UCSD-AML1 (cell line): ENCODE results near the gene SNX10.
A peak's percentile ranks its signal among the peaks of the same experiment; 100 is the strongest.

Experiments used
- DNase-seq: peaks from one replicate; lab custom pipeline; 2025; ENCODE audit not compliant: unreplicated experiment; lab: John Stamatoyannopoulos, UW

The SNX10 gene

GRCh38 chr7:26365901-26366275, 74.2 kb downstream of the SNX10 start:
- DNase-seq: no peak

DNA sequence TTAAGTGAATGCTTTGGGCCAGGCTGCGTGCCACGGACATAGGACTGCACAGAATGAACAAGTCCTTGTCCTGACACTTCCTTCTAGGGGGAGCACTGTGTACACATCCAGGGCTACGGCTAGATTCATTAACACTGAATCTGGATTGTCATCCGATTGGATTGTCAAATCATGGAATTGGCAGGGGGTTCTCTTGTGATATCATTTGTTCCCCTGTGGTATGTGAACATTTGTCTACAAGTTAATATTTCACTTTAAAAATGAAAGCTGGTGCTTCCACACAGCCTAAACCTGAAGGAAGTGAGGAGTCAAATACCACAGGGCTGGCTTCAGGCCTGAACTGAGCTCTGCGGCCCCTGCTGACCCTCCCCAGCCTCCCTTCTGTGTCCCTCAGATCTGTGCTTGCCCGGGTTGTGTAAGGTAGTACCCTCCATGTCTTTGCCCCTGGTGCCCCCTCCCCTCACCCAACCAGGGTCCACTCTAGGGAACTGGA, 75.6 kb downstream of the SNX10 start:
- no peak for DNase-seq

DNA sequence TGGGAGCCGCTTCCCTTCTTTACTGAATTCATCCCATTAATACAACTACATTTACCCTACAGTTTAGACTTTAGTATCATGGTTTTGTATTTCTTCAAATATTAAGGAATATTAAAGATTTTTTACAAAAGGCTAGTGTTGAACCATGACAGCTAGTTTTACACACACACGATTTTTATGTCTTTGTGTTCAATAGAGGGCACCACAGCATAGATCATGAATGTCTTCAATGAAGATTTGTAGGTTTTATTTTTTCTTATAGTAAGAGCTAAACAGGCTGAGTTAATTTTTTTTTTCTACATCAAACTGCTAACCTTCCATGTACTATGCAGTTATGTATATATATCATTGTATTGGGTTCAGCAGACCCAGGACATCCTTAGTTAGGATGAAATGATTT, 76.9 kb downstream of the SNX10 start:
- no peak for DNase-seq

DNA sequence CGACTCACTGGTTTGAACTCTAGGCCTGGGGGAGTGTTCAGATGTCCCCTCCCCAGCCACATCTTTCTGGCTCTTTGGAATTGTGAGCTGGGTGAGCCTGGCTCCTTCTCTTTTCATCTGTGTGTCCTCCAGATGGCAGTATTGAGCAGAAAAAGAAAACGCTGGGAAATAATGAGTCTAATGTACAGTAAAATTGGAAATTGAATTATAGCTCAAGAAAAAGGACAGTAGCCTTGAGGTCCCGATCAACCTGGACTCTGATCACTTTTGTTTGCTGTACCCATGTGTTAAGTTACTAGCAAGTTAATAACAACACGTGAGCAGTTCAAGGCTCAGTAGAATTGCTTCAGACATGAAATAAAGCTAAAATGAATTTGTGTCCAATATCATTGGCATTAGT, 77.9 kb downstream of the SNX10 start:
- DNase-seq: no peak

DNA sequence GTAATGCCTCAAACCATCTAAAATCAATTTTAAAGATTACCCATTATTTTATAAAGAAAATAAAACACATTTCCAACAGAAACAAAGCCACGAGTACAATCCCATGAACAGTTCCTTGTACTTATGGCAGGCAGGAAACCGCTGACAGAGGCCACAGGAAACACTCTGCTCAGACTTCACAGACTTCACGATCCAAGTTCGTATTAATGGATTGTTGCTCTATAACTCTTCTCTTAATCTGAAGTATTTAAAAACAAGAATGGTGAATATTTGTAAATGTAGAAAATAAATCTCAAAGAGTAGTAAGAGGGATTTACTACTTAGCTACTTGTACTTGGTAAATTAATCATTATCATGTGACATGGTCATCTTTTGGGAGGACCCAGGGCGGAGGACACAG, 78.3 kb downstream of the SNX10 start:
- peak; percentile 9 for DNase-seq

GRCh38 chr7:26372249-26372648, 80.6 kb downstream of the SNX10 start:
- no peak for DNase-seq

- DNase-seq: no peak
Measured at GRCh38 chr7:26372704-26373103, 81.0 kb downstream of the SNX10 start.

DNA sequence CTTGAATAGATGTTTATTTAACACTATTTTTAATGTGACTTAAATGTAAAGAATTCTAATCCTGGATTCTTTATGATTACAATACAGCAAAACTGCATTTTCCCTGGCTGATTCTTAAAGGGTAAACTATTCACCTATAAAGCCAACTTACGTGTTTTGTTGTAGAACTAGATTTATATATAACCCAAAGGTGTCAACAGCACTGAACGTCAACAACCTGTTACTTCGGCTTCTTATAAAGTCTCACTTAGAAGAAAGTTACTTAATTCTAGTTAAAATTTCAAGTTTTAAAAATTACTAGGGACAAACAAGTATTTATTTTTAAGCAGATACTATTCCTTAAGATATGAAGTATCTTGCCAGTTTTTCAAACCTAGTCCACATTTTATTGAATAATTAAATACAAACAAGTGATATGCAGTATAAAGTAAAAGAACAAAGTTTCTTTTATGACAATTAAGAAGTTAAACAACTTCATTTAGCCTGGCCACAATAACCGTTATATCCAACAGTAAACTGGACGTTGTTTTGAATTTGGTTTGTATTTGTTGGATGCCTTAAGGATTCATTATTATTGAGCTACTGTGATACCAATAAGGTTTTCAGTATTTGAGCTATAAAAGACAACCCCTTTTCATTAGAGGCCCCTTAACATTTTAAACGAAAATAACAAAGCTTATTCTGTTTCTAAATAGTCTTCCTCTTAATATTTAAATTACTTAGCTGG, 83.1 kb downstream of the SNX10 start:
- DNase-seq: no peak

GRCh38 chr7:26375726-26376174, 84.1 kb downstream of the SNX10 start:
- DNase-seq: no peak

DNA sequence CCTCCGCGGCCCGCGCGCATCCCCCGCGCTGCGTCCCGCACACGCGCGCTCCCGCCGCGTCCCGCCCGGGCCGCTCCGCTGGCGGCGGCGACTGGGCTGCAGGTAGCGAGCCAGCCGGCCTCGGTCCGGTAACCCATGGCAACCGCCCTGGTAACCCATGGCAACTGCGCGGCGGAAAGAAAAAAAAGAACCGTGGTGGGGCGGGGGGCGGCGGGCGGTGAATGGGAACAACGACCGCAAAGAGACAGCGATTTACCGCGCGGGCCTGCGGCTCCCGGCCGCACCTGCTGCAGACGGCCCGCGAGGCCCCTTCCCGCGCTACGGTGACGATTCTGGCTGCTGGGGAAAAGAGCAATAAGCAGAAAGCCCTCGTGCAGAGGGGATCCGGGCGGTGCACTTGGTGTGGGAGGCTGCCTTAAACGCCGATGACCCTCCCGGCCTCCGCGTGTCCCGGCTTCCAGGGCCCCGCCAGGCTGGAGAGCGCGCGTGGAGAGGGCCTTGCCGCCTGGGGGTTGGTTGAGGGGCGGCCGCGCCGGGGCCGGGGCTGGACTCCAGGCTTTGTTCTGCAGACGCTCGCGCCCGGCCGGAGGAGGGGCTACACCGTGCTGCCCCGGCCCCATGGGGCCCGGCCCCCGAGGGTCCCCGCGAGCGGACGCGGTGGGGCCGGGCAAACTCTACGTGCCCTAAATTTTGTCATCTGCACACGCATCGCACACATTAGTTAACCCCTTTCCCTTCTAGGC, 84.7 kb downstream of the SNX10 start:
- DNase-seq: peak; percentile 58

- DNase-seq: no peak
Measured at GRCh38 chr7:26378016-26378415, 86.4 kb downstream of the SNX10 start.

DNA sequence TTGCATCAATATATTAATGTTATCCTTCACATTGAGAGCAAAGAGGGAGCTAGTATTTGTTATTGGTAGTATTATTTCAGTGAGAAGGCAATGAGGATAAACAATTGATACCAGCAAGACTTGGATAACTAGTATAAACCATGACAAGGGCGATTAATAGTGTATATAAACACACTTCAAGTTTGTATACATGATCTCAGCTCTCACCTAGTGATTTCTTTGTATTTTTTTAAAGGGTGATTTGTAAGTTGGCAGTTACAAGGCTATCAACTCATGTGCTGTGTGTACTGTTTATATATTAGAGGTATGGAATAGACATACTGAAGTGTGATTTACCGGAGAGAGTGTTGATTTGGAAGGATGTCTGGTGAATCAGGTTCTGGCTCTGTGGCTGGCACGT, 88.0 kb downstream of the SNX10 start:
- no peak for DNase-seq

DNA sequence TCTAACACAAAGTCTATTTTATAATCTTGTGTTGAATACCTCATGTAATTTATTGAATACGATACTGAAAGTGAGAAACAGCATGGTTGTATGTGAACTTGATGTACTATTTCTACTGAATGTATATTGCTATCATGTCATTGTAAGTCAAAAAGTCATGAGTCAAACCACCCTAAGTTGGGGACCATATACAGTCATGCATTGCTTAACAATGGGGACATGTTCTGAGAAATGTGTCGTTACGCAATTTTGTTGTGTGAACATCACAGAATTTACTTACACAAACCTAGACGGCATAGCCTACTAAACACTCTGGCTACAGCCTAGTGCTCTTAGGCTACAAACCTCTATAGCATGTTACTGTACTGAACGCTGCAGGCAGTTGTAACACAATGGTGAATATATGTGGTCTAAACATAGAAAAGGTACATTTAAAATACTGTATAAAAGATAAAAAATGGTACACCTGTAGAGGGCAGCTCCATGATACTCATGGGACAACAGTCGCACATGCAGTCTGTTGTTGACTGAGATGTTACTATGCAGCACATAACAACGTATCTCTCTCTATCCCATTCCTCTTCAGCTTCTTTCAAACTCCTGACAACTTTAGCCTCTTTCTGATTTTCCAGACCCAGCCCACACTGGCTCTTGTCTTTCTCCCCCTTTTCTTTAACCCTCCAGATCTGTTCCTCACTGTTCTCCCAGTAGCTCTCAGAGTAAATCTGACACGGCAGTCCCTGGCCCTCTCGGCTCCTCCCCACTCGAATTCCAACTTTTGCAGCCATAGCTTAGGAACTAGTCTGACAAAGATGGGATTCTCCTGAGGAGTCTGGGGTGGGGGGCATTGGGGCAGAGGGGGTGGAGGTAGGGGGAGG, 90.1 kb downstream of the SNX10 start:
- DNase-seq: no peak

DNA sequence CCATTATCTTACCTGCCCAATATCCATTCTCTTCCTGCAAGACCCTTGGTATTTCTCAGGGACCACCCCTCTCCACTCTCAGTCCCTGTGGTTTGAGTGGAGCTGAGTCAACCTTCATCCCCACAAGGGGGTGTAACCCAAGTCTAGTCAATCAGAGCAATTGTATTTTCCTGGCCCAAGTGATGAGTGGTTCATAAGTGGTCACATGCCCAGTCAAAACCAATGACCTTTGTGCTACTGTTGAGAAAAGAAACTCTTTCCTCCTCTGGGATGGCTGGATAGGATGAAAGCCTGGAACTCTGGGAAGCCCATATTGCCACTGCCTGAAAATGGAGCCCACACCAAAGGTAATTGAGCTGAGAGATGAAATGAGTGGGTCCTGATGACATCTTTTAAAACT, 93.6 kb downstream of the SNX10 start:
- no peak for DNase-seq

GRCh38 chr7:26387731-26388130, 96.1 kb downstream of the SNX10 start:
- DNase-seq: no peak

DNA sequence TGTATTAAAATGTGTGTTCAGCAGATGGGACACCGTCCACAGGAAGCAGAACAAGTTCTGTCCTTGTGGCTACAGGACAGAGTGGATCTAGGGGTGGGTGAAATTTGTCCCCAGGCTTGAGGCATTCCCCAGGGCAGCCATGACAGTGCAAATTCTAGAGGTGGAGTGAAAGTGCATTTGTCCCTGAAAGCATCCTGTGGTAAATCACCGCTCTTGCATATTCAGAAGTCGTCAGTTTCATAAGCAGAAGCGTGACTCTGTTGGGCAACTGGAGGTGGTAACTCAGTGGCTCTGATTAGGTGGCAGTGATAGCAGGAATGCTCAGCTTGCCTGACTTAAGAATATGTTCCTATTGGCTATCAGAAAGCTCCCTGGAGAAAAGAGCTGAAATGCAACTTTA, 96.6 kb downstream of the SNX10 start:
- DNase-seq: no peak

GRCh38 chr7:26390016-26390415, 98.4 kb downstream of the SNX10 start:
- DNase-seq: no peak

GRCh38 chr7:26393818-26394217, 102.2 kb downstream of the SNX10 start:
- DNase-seq: no peak

DNA sequence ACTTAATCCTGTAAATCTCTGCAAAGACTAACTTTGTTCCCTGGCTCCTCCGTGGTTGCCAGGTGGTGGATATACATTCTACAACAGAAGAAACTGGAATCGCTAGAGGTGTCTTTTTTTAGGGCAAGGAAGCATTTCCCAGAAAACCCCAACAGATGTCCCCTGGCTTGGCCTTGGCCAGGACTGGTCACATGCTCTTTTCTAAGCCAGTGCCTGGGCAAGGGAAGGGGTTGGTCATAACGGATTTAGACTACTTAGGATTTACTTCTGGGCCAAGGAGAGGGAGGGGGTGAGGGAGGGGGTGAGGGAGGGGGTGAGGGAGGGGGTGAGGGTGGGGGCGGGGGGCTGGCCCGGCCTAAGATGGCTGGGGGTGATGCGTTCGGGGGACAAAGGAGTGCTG, 105.7 kb downstream of the SNX10 start:
- DNase-seq: no peak

DNA sequence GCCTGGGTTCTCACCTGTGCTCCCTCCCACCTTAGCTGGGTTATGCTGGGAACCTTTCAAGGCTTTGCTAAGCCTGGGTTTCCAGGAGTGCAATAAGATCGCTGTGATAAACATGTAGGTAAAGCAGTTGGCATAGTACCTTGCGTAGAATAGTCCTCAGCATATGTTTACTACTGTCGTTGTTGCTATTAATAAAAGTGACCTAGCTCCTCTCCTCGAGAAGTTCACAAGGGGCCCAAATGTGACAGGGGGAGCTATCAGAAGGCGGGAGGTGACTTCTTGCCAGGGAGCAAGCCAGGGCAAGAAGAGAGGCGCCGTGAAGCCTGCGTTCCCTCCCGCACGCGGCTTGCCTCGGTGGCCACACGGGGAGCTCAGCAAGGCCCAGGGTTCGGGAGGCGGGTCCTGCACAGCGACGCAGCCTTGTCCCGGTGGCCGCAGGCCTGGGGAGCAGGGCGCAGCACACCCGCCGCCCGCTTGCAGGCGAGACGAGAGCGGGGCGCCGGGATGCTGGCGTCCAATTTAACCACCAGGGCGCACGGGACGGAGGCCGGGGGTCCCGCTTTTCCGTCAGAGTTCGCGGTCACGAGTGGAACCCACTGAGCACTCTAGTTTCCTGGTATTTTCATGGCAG, 106.2 kb downstream of the SNX10 start:
- DNase-seq: peak; percentile 61

GRCh38 chr7:26398427-26398755, 106.7 kb downstream of the SNX10 start:
- peak; percentile 64 for DNase-seq
